Lower leg skin (tissue), 3 donors: ENCODE data around the gene TTC39C.

ENCODE experiments used
- CTCF ChIP-seq, 3 donors: fragments of 450-650 bp; IDR thresholded peaks; one replicate each; pipeline ENCODE4 v1.5.1; 2016; ENCODE audit warnings: antibody characterized with exemption in 3 of 3, mild to moderate bottlenecking in 3 of 3, moderate library complexity in 2 of 3
- POLR2A ChIP-seq, 2 donors: fragments of 450-650 bp; IDR thresholded peaks; one replicate each; pipeline ENCODE4 v1.6.1; 2016 to 2017; ENCODE audit warnings: antibody characterized with exemption in 2 of 2, mild to moderate bottlenecking in 1 of 2, moderate library complexity in 1 of 2

DNA sequence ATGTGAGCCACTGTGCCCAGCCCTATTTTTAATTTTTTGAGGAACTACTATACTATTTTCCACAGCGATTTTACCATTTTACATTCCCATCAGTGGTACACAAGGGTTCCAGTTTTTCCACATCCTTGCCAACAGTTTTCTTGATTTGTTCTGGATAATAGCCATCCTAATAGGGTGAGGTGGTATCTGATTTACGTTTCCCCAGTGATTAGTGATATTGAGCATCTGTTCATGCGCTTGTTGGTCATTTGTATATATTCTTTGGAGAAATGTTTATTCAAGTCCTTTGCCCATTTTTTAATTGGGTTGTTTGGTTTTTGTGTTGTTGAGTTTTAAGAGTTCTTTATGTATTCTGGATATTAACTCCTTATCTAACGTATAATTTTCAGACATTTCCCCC lies 20.8 kb downstream of the TTC39C start:
- no peak for TF ChIP-seq CTCF (IDR thresholded peaks at IDR 0.05)
- TF ChIP-seq POLR2A (IDR thresholded peaks at IDR 0.05) = no peak
